SKM-1 treated with dmso at 0.1 percent for 144 hours (cell line): ENCODE measurements around the gene PGC.

Source experiments
- DNase-seq: peaks from one replicate; lab custom pipeline; 2025; ENCODE audit not compliant: unreplicated experiment; lab: John Stamatoyannopoulos, UW

PGC gene

GRCh38 chr6:41747256-41748101, at the start of gene PGC:
PGC (minus strand) TSS chr6:41747397; CDS start chr6:41747334, 63 bp downstream.
- no peak for DNase-seq

GRCh38 chr6:41796474-41796873, 49.3 kb upstream of the PGC start:
- no peak for DNase-seq

- DNase-seq, result no peak
Observed at GRCh38 chr6:41791984-41792383, 44.8 kb upstream of the PGC start.

- no peak for DNase-seq
Observed at GRCh38 chr6:41791305-41791704, 44.1 kb upstream of the PGC start.

GRCh38 chr6:41790045-41790444, 42.8 kb upstream of the PGC start:
- DNase-seq, result no peak

- no peak for DNase-seq
Observed at GRCh38 chr6:41789390-41789724, 42.2 kb upstream of the PGC start.

- peak; percentile 92 for DNase-seq
Observed at GRCh38 chr6:41787219-41787917, 40.2 kb upstream of the PGC start, which contains the start of gene TOMM6. TOMM6 (plus strand) TSS chr6:41787694; CDS start chr6:41787698, 4 bp downstream.

- DNase-seq, result peak; percentile 68
Observed at GRCh38 chr6:41786451-41787218, 39.4 kb upstream of the PGC start.

- no peak for DNase-seq
Observed at GRCh38 chr6:41785689-41786450, 38.7 kb upstream of the PGC start.

GRCh38 chr6:41785254-41785653, 38.1 kb upstream of the PGC start:
- no peak for DNase-seq

GRCh38 chr6:41784581-41785171, 37.5 kb upstream of the PGC start:
- peak; percentile 63 for DNase-seq

GRCh38 chr6:41783106-41783780, 36.0 kb upstream of the PGC start:
- DNase-seq, result no peak

- no peak for DNase-seq
Observed at GRCh38 chr6:41781366-41781730, 34.2 kb upstream of the PGC start.

GRCh38 chr6:41780551-41781365, 33.6 kb upstream of the PGC start, which contains the start of gene PRICKLE4:
PRICKLE4 (plus strand) TSS chr6:41780782; CDS start chr6:41783474, 2,692 bp downstream.
- no peak for DNase-seq

- DNase-seq, result peak; percentile 92
Observed at GRCh38 chr6:41779788-41780550, 32.8 kb upstream of the PGC start, which contains the start of gene FRS3. FRS3 (minus strand) TSS chr6:41779900; CDS start chr6:41776987, 2,913 bp downstream.

- no peak for DNase-seq
Observed at GRCh38 chr6:41779336-41779735, 32.1 kb upstream of the PGC start.

- no peak for DNase-seq
Observed at GRCh38 chr6:41778895-41779294, 31.7 kb upstream of the PGC start.
